MCF 10A (cell line): ENCODE measurements around the gene SPPL3. TPM values are rescaled to one million over a fixed set of nuclear protein-coding genes. Genes with fewer than 3 reads are reported as not detected.

ENCODE experiments used
- BruUV-seq: library from RNA; stranded (reverse); fragments of 400-500 nt; replicated peaks from 2 replicates; lab custom pipeline; 2021; lab: Mats Ljungman, UMichigan
- CTCF ChIA-PET: fragments of 300-600 bp; sonication (Branson Sonifier 250); formaldehyde crosslinking; extraction: SDS; loops from one replicate; lab custom pipeline; 2021; ENCODE audit warnings: antibody characterized with exemption, inconsistent platforms; lab: Yijun Ruan, JAX
- POLR2A ChIA-PET: fragments of 300-600, 350-650 bp; sonication (Branson Sonifier 250); formaldehyde crosslinking; extraction: SDS; loops from one replicate; lab custom pipeline; 2020; ENCODE audit warnings: antibody characterized with exemption, inconsistent platforms; lab: Yijun Ruan, JAX
- DNase-seq: peaks from one replicate; pipeline ENCODE4 v3.0.0-alpha.2; 2018; ENCODE audit not compliant: unreplicated experiment
- H3K27ac Mint-ChIP-seq: one replicate; pipeline ENCODE4 v1.8.0; 2022; ENCODE audit warnings: mild to moderate bottlenecking, low read depth, mixed read lengths; ENCODE audit not compliant: unreplicated experiment
- H3K27me3 Mint-ChIP-seq: one replicate; pipeline ENCODE4 v1.8.0; 2022; ENCODE audit warnings: mixed read lengths; ENCODE audit not compliant: insufficient read depth, unreplicated experiment
- H3K36me3 Mint-ChIP-seq: one replicate; pipeline ENCODE4 v1.8.0; 2022; ENCODE audit warnings: mild to moderate bottlenecking, moderate library complexity, mixed read lengths; ENCODE audit not compliant: insufficient read depth, unreplicated experiment
- H3K4me1 Mint-ChIP-seq: one replicate; pipeline ENCODE4 v1.8.0; 2022; ENCODE audit warnings: mixed read lengths; ENCODE audit not compliant: insufficient read depth, unreplicated experiment
- H3K4me3 Mint-ChIP-seq: one replicate; pipeline ENCODE4 v1.8.0; 2022; ENCODE audit warnings: mild to moderate bottlenecking, moderate library complexity, mixed read lengths; ENCODE audit not compliant: unreplicated experiment
- H3K9me3 Mint-ChIP-seq: one replicate; pipeline ENCODE4 v1.8.0; 2022; ENCODE audit warnings: mixed read lengths; ENCODE audit not compliant: unreplicated experiment
- intact Hi-C: fragments of 100-400 bp; cut with micrococcal nuclease; formaldehyde crosslinking; loops from 2 replicates; pipeline ENCODE4 v1.14.1; 2022
- total RNA-seq: library from RNA; stranded (reverse); gene quantifications from 2 replicates; pipeline ENCODE4 v1.2.3, GENCODE V29; 2022
- TF ChIP-seq, protein P1 (sequence below): fragments of 200-600 bp; IDR thresholded peaks from one replicate; pipeline ENCODE4 v1.8.0; 2022; ENCODE audit warnings: antibody characterized with exemption, mild to moderate bottlenecking; ENCODE audit not compliant: unreplicated experiment

SPPL3 gene
- total RNA-seq, 1 experiment from 2014 or later, result 32.6 TPM

DNA sequence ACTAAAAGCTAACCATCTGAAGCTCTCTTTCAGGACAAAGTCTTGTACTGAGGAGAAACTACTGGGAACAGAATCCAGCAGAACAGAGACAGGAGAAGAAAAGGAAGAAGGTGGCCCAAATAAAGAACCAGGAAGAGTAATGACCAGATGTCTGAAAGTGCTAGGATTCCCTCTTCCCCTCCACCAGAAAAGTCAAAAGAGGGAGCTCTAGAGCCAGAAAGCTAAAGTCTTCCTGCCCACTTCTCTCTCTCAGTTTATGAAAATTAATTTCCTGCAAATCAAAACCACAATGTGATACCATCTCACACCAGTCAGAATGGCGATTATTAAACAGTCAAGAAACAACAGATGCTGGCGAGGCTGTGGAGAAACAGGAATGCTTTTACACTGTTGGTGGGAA lies 47.2 kb downstream of the SPPL3 start:
- TF ChIP-seq, protein P1, sequence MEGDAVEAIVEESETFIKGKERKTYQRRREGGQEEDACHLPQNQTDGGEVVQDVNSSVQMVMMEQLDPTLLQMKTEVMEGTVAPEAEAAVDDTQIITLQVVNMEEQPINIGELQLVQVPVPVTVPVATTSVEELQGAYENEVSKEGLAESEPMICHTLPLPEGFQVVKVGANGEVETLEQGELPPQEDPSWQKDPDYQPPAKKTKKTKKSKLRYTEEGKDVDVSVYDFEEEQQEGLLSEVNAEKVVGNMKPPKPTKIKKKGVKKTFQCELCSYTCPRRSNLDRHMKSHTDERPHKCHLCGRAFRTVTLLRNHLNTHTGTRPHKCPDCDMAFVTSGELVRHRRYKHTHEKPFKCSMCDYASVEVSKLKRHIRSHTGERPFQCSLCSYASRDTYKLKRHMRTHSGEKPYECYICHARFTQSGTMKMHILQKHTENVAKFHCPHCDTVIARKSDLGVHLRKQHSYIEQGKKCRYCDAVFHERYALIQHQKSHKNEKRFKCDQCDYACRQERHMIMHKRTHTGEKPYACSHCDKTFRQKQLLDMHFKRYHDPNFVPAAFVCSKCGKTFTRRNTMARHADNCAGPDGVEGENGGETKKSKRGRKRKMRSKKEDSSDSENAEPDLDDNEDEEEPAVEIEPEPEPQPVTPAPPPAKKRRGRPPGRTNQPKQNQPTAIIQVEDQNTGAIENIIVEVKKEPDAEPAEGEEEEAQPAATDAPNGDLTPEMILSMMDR, result peak; percentile 29
- no peak overlapping the region for H3K27ac Mint-ChIP-seq
- POLR2A ChIA-PET, result interaction anchor here (0.7 to 1.0 kb wide), 3 partner anchors 21 to 115 kb away, joined by 3 to 4 read pairs (median 3); no protein-coding TSS in a partner anchor
- intact Hi-C loops, result loop anchor here (1.0 kb wide), 2 partner anchors 114 to 210 kb away; no protein-coding TSS in a partner anchor
- no peak overlapping the region for H3K4me3 Mint-ChIP-seq
- peak; percentile 50 for DNase-seq
- CTCF ChIA-PET, result interaction anchor here (0.6 to 1.4 kb wide), 10 partner anchors 9 to 236 kb away, joined by 3 to 7 read pairs (median 4); no protein-coding TSS in a partner anchor
- peaks cover 22% of the 10 kb centered on the region for H3K4me1 Mint-ChIP-seq
- peaks cover 14% of the 10 kb centered on the region for H3K9me3 Mint-ChIP-seq
- H3K36me3 Mint-ChIP-seq, result no peaks in the 10 kb centered on the region
- BruUV-seq, result no TSS peak
- H3K27me3 Mint-ChIP-seq, result no peaks in the 10 kb centered on the region

DNA sequence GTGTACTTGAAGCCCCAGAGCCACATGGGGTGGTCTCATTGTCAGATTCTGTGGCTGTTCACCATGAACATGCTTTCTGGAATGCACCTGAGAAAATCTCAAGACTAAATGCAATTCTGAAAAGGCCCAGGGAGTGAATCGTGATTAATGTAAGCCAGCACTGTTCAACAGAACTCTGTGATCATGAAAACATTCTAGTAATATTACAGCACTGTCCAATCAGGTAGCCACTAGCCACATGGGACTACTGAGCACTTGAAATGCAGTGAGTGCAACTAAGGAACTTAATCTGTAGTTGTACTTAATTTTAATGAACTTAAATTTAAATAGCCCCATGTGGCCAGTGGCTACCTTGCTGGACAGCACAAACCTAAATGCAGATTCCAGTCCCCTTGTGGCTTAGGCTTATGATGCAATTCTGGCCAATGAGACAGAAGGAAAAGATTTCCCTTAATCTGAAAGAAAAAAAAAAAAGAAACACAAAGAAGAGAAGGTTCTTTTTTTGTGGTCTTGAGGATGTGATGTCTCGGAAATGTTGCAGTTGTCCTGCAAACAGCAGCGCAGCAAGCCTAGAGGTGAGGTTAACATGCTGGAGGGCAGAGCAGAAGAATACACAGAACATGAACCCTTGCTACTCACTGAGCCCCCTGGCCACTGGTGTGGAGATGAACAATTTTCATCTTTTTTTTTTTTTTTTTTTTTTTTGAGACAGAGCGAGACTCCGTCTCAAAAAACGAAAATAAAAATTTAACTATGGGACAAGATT lies 48.2 kb downstream of the SPPL3 start:
- H3K27me3 Mint-ChIP-seq, result no peaks in the 10 kb centered on the region
- H3K36me3 Mint-ChIP-seq, result peaks cover 6% of the 10 kb centered on the region
- H3K4me3 Mint-ChIP-seq, result no peak overlapping the region
- CTCF ChIA-PET, result interaction anchor here (0.6 to 1.4 kb wide), 7 partner anchors 10 to 237 kb away, joined by 3 to 7 read pairs (median 4); no protein-coding TSS in a partner anchor
- H3K27ac Mint-ChIP-seq, result no peak overlapping the region
- POLR2A ChIA-PET, result no interaction called here
- TF ChIP-seq, protein P1, result no peak
- H3K4me1 Mint-ChIP-seq, result peaks cover 18% of the 10 kb centered on the region
- BruUV-seq, result no TSS peak
- DNase-seq, result no peak
- H3K9me3 Mint-ChIP-seq, result peaks cover 14% of the 10 kb centered on the region
- intact Hi-C loops, result no loop called here

DNA sequence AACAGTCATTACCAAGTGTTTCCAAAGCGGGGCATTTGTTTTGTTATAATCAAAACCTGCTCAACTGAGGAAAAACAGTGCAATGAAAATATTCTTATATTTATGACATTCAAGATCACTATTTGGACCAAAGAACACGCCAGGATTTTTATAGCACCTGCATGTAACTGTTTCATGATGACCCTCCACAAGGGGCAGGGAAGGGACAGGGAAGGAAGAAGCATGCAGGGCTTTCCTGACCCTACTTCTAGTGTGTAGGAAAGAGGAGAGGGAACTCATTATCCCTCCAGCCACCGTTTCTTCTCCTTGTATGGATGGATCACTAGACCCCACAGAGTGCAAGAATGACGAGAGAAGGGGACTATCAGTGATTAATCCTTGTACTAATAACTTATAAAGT lies 49.4 kb downstream of the SPPL3 start:
- Mint-ChIP-seq H3K27ac (no peak overlapping the region), H3K9me3 (peaks cover 14% of the 10 kb centered on the region), H3K4me3 (no peak overlapping the region), H3K4me1 (peaks cover 24% of the 10 kb centered on the region), H3K36me3 (peaks cover 12% of the 10 kb centered on the region), H3K27me3 (no peaks in the 10 kb centered on the region)
- BruUV-seq, result no TSS peak
- intact Hi-C loops, result no loop called here
- CTCF ChIA-PET, result interaction anchor here (0.6 to 1.5 kb wide), 4 partner anchors 15 to 213 kb away, joined by 3 to 4 read pairs (median 4); no protein-coding TSS in a partner anchor
- POLR2A ChIA-PET, result interaction anchor here (0.6 kb wide), 1 partner anchor 11 kb away, joined by 3 read pairs; no protein-coding TSS in a partner anchor
- no peak for DNase-seq
- TF ChIP-seq, protein P1, result no peak

DNA sequence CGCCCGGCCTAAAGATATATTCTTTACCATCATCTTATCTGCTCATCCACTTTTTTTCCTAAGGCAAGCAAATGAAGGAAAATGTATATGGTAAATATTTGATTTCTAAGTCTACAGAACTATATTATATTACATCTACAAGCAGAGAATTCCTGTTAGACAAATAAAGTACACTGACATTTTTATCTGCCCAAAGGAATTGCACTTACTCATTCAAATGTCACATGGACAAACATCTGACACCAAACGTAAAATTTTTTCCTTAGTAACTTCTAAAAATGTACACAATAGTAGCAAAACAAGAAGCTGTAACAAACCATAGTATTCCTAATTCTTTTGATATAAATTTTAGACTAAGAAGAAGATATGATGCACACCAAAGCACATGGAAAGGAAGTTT lies 51.0 kb downstream of the SPPL3 start:
- Mint-ChIP-seq H3K4me1 (peaks cover 28% of the 10 kb centered on the region), H3K36me3 (peaks cover 12% of the 10 kb centered on the region), H3K27me3 (no peaks in the 10 kb centered on the region), H3K27ac (peak overlapping the region; percentile 16), H3K9me3 (peaks cover 8% of the 10 kb centered on the region), H3K4me3 (no peak overlapping the region)
- CTCF ChIA-PET, result interaction anchor here (1.5 kb wide), 1 partner anchor 118 kb away, joined by 4 read pairs; no protein-coding TSS in a partner anchor
- POLR2A ChIA-PET, result interaction anchor here (0.7 to 0.9 kb wide), 2 partner anchors 16 to 264 kb away, joined by 3 read pairs; no protein-coding TSS in a partner anchor
- TF ChIP-seq, protein P1, result no peak
- no peak for DNase-seq
- no TSS peak for BruUV-seq
- intact Hi-C loops, result no loop called here
